ENCODE measurements around the gene UXT. TPM values are rescaled to one million over a fixed set of nuclear protein-coding genes. Genes with fewer than 3 reads are reported as not detected.
"Not testable (repeated sequence)": the region's sequence is repeated elsewhere in the genome, so short reads cannot be mapped to it uniquely, and the experiment has no call there.

Gene UXT
- polyA plus RNA-seq, 1 experiment = 76.9 TPM

DNA sequence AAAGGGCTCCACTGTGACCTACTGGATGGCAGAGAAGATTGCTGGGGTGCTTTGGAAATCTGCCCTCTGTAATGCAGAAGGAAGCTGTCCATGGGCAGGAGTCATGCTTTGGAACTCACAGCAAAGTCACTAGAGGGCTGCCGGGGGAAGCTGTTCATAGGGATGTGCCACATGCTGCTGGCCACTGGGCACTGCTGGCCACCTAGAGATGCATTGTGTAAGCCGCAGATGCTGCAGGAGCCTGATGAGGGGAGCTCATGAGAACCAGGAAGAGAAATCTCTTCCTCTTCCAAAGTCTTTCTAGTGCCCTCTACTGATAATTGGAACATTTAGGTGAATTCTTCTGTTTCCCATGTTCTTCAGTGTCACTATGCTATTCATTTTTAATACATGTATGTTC lies 31.2 kb upstream of the UXT start:
- H3K4me3 ChIP-seq (ENCODE audit: low read depth, low read length) = no peak overlapping the region
- TF ChIP-seq, protein P1, sequence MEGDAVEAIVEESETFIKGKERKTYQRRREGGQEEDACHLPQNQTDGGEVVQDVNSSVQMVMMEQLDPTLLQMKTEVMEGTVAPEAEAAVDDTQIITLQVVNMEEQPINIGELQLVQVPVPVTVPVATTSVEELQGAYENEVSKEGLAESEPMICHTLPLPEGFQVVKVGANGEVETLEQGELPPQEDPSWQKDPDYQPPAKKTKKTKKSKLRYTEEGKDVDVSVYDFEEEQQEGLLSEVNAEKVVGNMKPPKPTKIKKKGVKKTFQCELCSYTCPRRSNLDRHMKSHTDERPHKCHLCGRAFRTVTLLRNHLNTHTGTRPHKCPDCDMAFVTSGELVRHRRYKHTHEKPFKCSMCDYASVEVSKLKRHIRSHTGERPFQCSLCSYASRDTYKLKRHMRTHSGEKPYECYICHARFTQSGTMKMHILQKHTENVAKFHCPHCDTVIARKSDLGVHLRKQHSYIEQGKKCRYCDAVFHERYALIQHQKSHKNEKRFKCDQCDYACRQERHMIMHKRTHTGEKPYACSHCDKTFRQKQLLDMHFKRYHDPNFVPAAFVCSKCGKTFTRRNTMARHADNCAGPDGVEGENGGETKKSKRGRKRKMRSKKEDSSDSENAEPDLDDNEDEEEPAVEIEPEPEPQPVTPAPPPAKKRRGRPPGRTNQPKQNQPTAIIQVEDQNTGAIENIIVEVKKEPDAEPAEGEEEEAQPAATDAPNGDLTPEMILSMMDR (IDR thresholded peaks at IDR 0.05; ENCODE audit: insufficient read depth, low read depth, low read length) = no peak
- ChIA-PET POLR2A (no interaction called here), CTCF (no interaction called here)
- H3K27me3 ChIP-seq (ENCODE audit: control insufficient read depth, insufficient read depth, low read length) = no peaks in the 10 kb centered on the region
- DNase-seq (ENCODE audit: low read depth) = no peak
- H3K36me3 ChIP-seq (ENCODE audit: control insufficient read depth, insufficient read depth, low read length) = no peaks in the 10 kb centered on the region

DNA sequence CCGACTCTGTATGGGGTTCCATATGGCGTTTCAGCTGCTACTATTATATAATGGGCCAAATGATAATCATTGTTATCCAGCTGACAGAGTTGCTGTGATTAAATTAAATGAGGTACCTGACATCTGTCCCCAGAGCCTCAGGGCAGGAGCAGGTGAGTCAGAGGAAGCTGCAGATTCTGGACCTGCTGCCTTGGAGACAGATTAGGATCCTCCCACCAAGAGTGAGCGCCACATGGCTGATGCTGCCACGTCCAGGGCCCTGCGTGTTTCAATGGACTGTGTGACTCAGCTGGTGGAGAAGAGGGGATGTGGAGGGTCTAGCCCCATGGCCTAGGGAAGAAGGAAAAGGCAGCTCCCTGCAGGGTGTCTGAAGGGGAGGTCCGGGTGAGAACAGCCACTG lies 28.3 kb upstream of the UXT start:
- no peaks in the 10 kb centered on the region for H3K36me3 ChIP-seq (ENCODE audit: control insufficient read depth, insufficient read depth, low read length)
- no peak for DNase-seq (ENCODE audit: low read depth)
- H3K4me3 ChIP-seq (ENCODE audit: low read depth, low read length) = no peak overlapping the region
- no peaks in the 10 kb centered on the region for H3K27me3 ChIP-seq (ENCODE audit: control insufficient read depth, insufficient read depth, low read length)
- TF ChIP-seq, protein P1 (IDR thresholded peaks at IDR 0.05; ENCODE audit: insufficient read depth, low read depth, low read length) = no peak
- CTCF ChIA-PET = no interaction called here
- POLR2A ChIA-PET = no interaction called here

DNA sequence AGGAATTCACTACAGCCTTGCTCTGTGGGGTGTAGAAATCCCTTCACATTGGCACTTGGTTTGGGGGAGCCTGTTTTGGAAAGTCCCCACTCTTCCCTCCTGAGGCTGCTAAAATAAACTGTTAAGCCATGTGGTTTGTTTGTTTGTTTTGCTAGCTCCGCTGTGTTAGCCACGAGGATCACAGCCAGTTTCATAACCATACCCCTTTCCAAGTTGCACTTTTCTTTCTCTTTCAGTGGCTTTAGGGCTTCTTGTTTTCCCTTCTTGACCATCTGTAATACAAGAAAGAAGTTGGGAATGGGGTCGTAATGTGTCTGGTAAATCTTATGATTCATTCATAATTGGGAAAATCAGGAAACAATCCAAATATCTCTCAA lies 24.8 kb upstream of the UXT start:
- H3K4me3 ChIP-seq (ENCODE audit: low read depth, low read length) = no peak overlapping the region
- TF ChIP-seq, protein P1 (IDR thresholded peaks at IDR 0.05; ENCODE audit: insufficient read depth, low read depth, low read length) = no peak
- ChIA-PET POLR2A (no interaction called here), CTCF (no interaction called here)
- DNase-seq (ENCODE audit: low read depth) = no peak
- H3K27me3 ChIP-seq (ENCODE audit: control insufficient read depth, insufficient read depth, low read length) = no peaks in the 10 kb centered on the region
- no peaks in the 10 kb centered on the region for H3K36me3 ChIP-seq (ENCODE audit: control insufficient read depth, insufficient read depth, low read length)

DNA sequence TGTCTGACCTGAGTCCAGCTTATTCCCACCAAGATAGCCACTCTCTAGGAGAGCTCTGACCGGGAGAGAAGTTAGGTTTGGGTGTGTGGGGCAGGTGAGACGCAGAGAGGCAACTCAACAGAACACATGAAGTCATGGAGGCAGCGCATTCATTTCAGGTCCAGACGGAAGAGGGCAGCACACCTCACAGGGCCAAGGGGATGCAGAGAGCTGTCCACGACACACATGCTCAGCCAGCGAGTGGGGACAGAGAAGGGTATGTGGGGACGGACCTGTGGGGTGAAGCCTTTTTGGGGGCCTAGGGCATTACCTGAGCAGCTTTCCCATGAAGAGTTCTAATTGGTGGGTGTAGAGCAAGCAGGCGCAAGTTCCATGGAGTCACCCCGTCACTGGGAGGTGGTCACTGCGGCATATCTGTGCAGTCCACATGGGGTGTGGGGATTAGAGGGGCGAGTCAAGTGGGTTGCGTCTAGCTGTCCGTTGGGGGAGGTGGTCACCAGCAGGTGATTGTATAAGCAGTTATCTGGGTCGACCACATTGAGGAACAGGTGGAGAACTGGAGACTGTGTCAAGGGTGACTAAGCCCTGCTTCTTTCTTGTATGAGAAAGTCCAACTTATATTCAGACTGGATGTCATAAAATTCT lies 24.3 kb upstream of the UXT start:
- ChIA-PET CTCF (no interaction called here), POLR2A (no interaction called here)
- Histone ChIP-seq H3K4me3 (ENCODE audit: low read depth, low read length) (no peak overlapping the region), H3K27me3 (ENCODE audit: control insufficient read depth, insufficient read depth, low read length) (no peaks in the 10 kb centered on the region), H3K36me3 (ENCODE audit: control insufficient read depth, insufficient read depth, low read length) (no peaks in the 10 kb centered on the region)
- DNase-seq (ENCODE audit: low read depth) = no peak
- TF ChIP-seq, protein P1 (IDR thresholded peaks at IDR 0.05; ENCODE audit: insufficient read depth, low read depth, low read length) = no peak

DNA sequence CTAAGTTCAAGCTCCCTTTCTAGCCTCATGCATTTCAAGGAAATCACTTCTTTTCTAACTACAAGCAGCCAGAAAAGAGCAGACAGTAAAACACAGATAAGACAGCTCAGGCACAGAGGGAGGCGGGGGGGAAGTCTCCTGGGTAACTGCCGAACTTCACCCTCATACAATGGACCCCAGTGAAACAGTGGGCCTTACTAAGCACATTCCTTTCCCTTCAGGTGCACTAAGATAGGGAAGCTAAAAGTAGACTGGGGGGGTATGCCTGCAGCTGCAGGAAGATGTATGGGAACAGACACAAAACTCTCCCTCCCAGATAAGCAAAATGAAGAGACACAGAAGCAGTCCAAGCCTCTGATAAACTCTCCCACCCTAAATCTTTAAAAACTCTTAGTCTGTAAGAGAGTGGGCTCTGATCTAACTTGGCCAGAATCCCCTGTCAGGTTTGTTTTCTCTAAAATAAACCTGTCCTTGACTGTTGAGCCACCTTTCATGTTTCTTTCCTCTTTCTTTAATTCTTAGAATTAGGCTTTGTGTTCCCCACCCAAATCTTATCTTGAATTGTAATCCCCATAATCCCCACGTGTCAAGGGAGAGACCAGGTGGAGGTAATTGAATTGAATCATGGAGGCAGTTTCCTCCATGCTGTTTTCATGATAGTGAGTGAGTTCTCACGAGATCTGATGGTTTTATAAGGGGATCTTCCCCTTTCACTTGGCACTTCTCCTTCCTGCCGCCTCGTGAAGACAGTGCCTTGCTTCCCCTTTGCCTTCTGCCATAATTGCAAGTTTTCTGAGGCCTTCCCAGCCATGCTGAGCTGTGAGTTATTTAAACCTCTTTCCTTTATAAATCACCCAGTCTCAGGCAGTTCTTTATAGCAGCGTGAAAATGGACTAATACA lies 17.2 kb upstream of the UXT start:
- POLR2A ChIA-PET; CTCF ChIA-PET; H3K36me3 ChIP-seq (ENCODE audit: control insufficient read depth, insufficient read depth, low read length); DNase-seq (ENCODE audit: low read depth); H3K27me3 ChIP-seq (ENCODE audit: control insufficient read depth, insufficient read depth, low read length); H3K4me3 ChIP-seq (ENCODE audit: low read depth, low read length): not testable (repeated sequence)

Measured in BJ (cell line).